OCI-M2 (cell line): ENCODE measurements around the gene LIPN.
A peak's percentile ranks its signal among the peaks of the same experiment; 100 is the strongest.
"Not testable (repeated sequence)": the region's sequence is repeated elsewhere in the genome, so short reads cannot be mapped to it uniquely, and the experiment has no call there.

ENCODE experiments used
- DNase-seq: peaks from one replicate; lab custom pipeline; 2025; ENCODE audit not compliant: unreplicated experiment; lab: John Stamatoyannopoulos, UW

LIPN gene, protein sequence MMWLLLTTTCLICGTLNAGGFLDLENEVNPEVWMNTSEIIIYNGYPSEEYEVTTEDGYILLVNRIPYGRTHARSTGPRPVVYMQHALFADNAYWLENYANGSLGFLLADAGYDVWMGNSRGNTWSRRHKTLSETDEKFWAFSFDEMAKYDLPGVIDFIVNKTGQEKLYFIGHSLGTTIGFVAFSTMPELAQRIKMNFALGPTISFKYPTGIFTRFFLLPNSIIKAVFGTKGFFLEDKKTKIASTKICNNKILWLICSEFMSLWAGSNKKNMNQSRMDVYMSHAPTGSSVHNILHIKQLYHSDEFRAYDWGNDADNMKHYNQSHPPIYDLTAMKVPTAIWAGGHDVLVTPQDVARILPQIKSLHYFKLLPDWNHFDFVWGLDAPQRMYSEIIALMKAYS

DNA sequence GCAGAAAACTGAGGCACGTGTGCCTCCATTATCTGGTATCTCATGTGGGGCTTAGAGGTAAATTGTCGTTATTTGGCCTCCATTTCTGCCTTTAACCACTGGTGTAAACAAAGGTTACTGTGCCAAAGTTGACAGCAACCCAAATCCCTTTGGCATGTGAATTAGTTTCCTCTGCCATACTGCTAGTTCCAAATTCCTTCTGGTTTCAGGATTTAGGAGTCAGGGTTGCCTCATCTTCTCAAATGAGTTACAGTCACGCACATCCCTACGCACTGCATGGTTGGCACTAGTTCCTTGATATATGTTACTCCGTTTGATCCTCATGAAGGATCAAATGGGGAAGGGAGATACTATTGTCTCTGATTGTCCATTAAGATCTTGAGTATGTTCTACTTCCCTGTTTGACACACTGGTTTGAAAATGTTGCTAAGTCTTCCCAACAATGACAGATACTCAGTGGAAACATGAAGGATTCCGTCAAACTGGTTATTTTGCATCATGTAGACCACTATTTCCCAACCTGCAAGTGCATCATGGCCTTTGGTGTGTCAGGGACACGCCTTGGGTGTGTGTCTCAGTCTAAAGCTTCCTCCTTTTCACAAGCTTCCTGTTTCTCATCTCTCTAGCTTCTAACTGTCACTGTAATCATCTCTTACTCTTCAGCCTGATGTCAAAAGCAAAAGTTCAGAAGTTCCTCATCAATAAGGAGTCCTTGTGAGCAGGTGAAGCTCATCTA lies at the start of gene LIPN:
TSS of gene LIPN (plus strand) at position 655 of the 736 bp plus-strand sequence. CDS start 1,386 bp downstream, outside the sequence.
- no peak for DNase-seq

DNA sequence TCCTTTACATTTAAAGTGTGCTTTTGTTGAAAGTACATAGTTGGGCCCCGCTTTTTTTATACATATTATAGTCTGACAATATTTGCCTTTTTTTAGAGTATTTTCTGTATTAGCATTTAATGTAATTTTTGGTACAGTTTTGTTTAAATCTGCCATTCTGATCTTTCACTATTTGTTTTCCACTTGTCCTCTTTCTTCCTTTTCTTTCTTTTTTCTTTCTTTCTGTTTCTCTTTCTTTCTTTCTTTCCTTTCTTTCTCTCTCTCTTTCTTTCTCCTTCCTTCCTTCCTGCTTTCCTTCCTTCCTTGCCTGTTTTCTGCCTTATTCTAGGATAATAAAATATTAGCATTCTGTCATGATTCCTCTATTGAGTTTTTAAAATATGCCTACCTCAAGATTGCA lies 44.3 kb upstream of the LIPN start:
- DNase-seq, result no peak

DNA sequence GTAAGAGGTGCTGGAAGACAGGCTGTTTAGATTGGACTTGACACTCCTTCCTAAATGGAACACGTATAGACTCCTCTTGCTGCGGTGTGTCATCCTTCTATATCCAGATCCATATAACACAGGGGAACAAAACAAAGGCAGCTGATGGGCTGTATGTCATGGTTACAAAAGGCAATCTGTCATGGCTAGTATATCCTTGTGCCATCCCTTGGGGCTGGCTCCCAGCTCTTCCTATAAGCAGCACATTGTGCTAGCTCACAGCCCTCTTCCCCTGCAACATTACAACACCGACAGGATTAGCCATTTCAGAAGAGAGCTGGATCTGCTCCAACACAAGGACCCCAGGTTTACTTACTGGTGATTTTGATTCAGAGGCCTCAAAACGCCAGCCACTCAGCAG lies 38.4 kb upstream of the LIPN start:
- DNase-seq, result no peak

DNA sequence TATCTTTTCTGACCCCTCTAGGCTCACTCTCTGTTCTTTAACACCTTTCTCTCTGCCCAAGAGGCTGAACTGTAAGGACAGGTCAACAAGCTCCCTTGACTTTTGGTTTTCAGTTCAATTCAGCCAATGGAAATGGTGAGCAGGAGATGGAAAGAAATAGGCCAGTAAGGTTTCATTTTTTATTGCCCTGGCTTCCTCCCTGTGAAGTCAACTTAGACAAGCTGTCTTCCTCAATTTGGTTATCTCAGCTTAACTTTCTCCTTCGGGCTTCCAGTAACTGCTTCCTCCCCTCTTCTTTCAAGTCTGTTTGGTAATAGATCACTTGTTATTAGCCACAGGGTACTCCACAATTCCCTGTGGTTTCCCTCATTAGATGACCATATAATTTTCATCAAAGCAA lies 34.0 kb upstream of the LIPN start:
- DNase-seq, result peak; percentile 11

DNA sequence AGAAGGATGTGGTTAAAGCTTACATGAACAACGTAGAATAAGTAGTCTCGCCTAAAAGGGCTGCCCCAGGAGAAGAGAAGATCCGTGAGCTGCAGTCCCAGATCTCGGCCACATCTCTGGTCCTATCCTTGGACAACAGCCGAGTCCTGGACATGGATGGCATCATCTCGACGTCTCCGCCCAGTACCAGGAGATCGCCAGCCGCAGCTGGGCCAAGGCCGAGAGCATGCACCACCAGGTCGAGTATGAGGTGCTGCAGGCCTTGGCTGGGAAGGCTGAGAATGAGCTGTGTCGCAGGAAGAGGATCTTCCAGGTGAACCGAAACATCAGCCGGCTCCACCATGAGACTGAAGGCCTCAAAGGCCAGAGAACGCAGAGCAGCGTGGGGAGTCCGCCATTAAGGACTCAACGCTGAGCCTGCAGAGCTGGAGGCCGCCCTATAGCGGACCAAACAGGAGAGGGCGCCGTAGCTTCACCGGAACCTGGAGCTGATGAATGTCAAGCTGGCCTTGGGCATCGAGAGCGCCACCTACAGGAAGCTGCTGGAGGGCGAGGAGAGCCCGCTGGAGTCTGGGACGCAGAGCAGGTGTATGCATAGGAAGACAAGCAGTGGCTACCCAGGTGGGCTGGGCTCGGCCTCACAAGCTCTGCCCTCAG lies 31.6 kb upstream of the LIPN start:
- no peak for DNase-seq

DNA sequence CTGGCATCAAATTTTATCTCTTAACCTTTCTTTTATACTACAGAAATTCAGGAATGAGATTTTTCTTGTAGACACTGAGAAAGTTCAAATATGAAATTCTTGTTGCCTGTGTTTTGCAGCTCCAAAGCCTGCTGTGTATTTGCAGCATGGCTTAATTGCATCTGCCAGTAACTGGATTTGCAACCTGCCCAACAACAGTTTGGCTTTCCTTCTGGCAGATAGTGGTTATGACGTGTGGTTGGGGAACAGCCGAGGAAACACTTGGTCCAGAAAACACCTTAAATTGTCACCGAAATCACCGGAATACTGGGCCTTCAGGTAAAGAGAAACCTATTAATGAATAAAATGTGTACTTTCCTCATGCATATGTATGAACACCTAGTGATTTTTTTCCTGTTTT lies 29.0 kb upstream of the LIPN start:
- DNase-seq, result no peak

DNA sequence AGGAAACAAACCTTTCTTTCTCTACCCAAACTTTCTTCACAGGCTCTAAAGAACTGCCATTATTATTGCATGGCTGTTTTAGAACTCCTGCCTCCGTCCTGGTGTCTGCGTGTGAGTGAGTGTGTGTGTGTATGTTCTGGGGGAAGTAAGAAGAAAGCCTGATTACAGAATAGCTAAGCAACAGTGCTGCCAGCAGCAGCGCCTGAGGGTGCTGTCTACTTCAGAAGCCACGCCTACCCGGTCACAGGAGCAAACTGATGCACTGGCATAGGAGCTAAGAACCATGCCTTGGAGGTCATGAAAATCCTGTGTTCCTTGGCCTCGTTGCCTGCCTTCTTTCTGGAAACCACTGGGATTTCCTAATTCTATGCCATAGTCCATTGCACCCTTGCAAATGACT lies 28.5 kb upstream of the LIPN start:
- no peak for DNase-seq

DNA sequence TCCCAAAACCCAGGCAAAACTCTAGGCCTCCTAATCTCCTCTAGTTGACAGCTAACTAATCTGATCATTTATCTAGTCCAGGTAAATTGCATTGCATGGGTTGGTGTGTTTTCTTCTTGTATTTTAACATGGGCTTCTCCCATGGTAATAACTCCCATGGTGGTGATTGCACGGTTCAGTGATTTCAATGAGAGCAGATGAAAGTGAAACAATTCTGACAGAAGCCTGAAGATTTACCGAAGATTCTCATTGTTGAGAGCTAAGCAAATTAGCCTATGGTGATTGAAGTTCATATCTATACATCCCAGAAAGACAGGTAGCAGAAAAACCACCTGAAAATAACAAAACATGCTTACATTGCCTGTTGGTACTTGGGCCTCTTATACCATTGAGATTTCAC lies 26.6 kb upstream of the LIPN start:
- no peak for DNase-seq

DNA sequence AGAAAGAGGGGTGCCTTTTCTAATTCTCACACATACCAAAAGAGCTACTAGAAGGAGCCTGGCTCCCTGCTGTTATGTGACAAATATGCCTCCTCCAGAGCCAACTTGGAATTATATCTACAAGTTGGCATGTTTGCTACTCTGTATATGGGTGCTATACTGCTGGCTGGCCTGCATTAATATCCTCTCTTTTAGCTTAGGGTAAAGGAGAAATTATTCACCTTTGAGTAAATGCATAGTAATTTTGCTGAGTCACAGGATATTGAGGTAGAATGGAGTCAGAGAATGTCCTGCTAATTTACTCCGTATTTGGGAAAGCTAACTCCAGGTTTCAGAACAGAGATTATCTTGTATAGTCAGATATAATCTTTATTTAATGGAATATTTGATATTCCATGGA lies 24.2 kb upstream of the LIPN start:
- no peak for DNase-seq

DNA sequence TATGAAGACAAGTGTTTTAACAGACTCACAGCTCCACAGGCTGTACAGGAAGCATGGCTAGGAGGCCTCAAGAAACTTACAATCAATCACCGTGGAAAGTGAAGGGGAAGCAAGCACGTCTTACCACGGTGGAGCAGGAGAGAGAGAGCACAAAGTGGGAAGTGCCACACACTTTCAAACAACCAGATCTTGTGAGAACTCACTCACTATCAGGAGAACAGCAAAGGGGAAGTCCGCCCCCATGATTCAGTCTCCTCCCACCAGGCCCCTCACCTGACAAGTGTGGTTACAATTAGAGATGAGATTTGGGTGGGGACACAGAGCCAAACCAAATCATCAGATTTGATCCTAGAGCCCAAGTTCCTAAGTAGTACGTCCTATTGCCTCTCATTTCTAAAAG lies 17.9 kb upstream of the LIPN start:
- DNase-seq, result not testable (repeated sequence)

DNA sequence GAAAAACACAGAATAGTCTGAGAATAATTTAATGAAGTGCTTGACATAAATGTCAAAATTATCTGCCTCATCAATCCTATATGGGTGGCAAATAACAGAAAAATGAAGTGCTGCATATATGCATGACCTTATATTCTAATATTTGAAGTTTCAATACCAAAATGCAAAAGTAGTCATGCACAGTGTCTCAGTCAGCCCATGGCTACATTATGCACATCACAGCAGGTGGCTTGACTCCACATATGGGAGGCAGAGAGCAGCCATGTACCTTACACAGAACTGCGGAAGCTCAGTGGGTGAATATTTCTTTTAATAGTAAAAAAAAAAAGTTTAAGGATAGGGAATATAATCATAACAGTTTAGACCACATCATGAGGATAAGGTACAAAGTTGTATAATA lies 17.4 kb upstream of the LIPN start:
- DNase-seq, result no peak

DNA sequence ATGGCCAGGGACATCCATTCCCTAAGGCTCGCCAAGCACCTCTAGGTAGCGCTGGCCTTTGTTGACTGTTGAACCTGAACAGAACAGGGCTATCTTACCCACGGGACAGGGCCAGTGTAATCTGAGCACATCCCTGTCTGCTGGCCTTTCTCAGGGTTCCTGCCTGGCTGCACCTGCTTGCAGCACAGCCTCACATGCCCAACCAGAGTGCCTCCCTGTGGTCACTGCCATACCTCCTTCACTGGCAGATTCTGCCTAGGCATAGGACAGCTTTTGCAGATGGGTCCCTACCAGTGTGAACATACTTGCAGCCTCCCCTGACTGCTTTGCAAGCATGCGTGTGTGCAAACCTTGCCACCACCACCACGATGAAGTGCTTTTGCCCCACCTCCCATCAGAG lies 15.8 kb upstream of the LIPN start:
- no peak for DNase-seq

DNA sequence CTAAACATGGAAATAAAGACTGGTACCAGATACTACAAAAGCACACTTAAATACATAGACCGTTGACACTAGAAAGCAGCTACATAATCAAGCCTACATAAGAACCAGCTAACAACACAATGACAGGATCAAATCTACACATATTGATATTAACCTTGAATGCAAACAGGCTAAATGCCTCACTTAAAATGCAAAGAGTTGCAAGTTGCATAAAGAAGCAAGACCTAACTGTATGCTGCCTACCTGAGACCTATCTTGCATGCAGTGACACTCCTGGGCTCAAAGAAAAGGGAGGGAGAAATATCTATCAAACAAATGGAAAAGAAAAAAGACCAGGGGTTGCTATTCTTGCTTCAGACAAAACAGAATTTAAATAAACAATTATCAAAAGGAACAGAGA lies 14.2 kb upstream of the LIPN start:
- no peak for DNase-seq

DNA sequence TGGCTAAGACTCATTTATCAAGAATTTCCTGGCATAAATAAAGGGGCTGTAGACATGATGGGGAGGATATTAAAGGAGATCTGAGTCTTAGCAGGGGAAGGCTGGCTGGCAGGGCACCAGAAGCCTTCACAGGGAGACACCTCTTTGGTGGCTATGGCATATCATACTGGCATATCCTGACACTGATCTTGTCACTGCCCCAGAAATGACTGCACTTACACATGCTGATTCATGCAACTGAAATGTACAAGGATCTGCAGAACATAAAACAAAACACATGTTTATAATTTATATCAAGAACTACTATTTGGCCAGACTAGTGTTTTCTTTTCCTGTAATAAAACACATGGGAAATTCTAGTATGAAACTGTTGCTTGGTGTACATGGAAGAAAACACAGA lies 5.5 kb upstream of the LIPN start:
- DNase-seq, result no peak

DNA sequence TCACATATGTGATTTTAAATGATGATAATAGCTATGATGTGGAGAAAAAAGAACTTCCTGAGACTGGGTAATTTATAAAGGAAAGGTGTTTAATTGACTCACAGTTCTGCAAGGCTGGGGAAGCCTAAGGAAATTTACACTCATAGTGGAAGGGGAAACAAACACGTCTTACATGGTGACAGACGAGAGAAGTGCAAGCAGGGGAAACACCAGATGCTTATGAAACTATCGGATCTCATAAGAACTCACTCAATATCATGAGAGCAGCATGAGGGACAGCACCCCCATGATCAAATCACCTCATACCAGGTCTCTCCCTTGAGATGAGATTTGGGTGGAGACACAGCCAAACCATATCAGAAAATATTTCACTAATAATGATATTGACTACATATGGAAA lies 4.1 kb upstream of the LIPN start:
- DNase-seq, result no peak

DNA sequence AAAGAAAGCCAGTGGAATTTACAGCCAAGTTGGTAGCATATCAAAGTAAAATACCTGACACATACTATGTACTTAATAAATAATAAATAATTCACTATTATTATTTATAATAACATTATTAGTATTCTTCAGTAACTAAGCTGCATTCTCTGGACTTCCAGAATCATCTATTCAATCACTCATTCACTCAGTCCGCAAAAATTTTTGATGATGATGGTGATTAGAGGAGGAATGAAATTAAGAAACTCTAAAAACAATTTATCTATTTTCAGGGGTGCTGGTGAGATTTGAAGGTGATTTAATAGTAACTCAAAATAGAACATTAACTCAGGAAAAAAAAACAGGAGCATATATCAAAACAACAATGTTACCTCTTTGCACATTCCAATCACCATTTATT lies 3.2 kb upstream of the LIPN start:
- DNase-seq, result no peak

DNA sequence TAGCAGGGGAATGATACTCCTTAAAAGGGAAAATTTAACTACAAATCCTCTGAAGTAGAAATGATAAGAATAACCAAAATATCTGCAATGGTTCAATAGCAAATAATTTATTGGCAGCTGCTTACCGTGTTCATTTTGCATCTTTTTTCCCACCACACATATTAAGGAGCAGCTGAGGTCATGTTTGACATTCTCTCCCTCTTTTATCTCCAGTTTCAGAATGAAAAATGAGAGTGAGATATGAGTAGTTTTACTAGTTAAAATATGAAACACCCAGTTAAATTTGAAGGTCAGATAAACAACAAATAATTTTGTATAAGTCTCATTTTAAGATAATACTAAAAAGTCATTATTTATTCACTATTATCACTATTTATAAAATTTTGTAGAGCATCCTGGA lies 3.1 kb downstream of the LIPN start:
- no peak for DNase-seq

DNA sequence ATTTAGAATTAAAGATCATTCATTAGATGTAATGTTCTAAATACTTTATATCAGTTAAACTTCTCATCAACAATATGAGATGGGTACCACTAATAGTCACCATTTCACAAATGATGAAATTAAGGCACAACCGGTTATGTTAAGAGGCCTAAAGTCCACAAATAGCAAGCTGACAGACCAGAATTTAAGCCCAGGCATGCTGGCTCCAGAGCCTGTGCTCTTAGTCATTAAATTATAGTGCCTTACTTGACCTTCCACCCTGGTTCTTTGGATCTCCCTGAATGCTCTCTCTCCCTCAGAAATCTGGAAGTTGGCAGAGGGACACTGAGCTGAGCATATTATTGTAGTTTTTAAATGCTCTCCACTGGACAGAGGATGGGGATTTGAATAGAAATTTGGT lies 3.6 kb downstream of the LIPN start:
- DNase-seq, result no peak

DNA sequence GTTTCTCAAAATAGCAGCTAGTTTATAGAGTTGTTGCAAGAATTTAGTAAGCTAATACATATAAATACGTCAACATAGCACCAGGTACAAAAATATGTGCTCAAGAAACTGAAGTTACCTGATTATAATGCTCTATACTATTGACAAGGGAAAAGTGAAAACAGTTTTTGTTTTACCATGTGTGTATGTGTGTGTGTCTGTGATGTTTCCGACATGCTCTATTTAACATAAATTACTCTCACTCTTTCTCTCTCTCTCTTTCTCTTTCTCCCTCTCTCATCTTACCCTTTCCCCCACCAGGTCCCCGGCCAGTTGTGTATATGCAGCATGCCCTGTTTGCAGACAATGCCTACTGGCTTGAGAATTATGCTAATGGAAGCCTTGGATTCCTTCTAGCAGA lies 4.3 kb downstream of the LIPN start:
- DNase-seq, result no peak

DNA sequence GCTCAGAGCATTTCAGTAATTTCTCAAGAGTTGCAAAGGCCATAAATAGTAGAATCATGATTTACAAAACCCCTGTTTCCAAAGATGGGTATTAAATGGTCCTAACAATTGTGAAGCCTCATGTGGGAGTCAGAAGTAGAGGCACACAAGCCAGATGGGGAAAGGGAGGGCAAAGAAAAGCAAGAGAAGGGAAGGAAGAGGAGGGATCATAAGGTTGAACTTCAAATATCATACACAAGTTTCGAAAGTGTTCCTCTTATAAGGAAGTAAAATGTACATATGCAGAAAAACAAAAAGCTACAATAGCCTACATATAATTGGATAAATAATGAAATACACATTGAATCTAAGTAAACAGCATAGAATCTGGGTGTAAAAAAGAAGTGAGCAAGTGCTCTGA lies 6.0 kb downstream of the LIPN start:
- DNase-seq, result no peak

DNA sequence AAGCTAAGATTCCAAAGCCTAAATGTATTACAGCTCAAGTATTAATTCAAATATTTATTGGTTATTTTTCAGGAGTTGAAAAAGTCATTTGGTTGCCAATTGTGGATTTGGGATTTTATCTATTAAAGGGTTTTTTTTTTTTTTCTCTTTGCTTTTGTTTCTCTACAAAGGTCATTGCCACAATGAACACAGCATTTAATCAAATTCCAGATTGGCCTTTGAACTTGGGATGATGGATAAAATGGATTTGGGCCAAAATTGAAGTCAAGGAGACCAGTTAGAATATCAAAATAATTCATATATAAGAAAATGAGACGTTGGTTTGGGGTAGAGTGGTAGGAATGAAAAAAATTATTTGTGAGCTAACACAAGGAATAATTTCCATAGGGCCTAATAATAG lies 9.6 kb downstream of the LIPN start:
- DNase-seq, result no peak

DNA sequence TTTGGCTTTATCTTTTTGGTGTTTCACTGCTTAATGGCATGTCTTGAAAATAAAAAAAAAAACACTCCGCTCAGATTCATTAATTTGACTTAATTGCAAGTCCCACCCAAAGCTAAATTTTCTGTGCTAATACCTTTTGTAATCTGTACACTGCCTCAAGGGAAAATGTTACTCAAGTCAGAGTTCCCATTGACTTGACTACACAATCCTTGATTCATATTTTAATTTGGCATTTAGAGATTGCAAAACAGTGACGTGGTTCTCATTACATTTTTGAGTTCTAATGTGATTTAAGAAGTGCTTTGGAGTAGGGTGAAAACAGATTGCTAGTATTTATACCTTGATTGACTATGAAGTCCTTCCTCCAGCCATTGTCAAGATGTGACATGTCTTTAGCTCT lies 21.4 kb downstream of the LIPN start:
- no peak for DNase-seq
